HG03558 (cell line): Measurements from ENCODE around the gene ITGAE.
"Not testable (repeated sequence)": the region's sequence is repeated elsewhere in the genome, so short reads cannot be mapped to it uniquely, and the experiment has no call there.

Source experiments
- ATAC-seq: cut with Tn5 transposase; IDR thresholded peaks from one replicate; pipeline ENCODE4 v1.9.1; 2021; ENCODE audit warnings: moderate number of reproducible peaks; ENCODE audit not compliant: unreplicated experiment; ENCODE audit errors: extremely low read depth

ITGAE gene

GRCh38 chr17:3702041-3702539 lies 98.9 kb downstream of the ITGAE start:
- not testable (repeated sequence) for ATAC-seq

DNA sequence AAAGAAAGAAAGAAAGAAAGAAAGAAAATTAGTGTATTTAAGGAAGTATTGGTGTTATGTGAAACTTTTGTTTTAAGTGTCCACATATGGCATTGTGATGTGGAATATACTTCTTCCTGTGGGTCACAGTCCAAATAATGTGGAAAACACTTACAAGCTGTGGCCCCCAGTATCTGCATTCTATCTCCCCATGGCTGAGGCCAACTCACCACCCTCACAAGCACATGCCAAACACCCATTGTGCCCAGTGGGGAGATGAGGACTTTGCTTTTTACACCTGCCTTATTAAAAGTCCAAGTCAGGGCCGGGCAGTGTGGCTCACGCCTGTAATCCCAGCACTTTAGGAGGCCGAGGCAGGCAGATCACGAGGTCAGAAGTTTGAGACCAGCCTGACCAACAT lies 101.0 kb downstream of the ITGAE start:
- no peak for ATAC-seq

- ATAC-seq = no peak
These were observed 102.8 kb downstream of the ITGAE start for GRCh38 chr17:3698139-3698538.

DNA sequence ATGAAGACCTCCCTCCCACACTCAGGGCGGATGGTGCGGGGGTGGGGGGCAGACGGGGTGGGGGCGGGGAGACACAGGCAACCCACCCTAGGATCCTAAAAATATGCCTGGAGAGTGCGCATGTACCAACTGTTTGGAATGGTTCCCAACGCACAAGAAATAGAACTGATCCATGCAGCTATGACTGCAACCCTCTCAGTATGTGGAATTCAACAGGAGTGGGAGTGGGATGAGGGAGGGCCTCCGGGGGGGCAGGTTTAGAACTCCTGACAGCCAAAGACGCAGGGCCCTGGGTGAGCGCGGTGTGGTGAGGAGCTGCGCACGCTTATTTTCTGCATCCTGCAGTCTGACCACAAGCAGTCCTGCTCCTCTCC lies 103.9 kb downstream of the ITGAE start:
- no peak for ATAC-seq

- no peak for ATAC-seq
These were observed 105.1 kb downstream of the ITGAE start, which contains the start of gene P2RX5 for GRCh38 chr17:3695723-3696411. TSS of gene P2RX5 (minus strand) at chr17:3696155. CDS start at chr17:3696005, 150 bp downstream.

DNA sequence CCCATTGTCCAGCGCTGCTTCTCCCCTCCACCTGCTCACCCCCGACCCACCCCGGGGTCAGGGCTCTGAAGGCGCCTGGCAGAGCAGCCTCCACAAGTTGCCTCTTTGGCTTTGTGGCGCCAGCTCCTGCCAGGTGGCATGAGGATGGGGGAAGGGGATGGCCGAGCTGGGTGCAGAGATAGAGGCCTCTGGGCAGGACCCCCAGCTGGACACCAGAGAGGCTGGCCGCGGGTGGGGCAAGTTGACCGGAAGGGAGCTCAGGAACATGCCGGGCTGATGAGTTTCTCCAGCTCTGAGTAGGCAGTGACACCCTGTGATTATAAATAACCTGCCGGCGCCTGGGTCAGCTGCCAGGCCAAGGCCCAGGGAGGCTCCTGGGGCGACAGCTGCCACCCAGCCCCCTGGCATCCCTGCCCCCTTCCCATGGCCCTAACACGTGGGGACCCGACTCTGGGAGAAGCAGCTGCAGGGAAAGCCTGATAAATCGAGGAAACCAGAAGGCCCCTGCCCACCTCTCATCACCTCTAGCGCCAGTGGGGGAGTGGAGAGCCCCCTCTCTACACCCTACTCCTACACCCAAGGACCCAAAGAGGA lies 105.8 kb downstream of the ITGAE start:
- ATAC-seq = no peak

- peak; percentile 37 for ATAC-seq
These were observed 107.2 kb downstream of the ITGAE start for GRCh38 chr17:3693829-3694231.

DNA sequence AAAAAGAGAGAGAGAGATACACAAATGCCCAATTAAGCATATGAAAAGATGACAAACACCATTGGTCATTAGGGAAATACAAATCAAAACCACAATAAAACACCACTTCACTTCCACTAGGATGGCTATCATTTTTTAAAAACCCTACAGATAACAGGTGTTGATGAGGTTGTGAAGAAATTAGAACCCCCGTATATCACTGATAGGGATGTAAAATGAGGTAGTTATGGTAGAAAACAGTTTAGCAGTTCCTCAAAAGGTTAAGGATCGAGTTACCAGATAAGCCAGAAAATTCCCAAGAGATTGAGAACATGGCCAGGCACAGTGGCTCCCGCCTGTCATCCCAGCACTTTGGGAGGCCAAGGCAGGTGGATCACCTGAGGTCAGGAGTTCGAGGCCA lies 107.8 kb downstream of the ITGAE start:
- no peak for ATAC-seq

- ATAC-seq = no peak
These were observed 108.6 kb downstream of the ITGAE start for GRCh38 chr17:3692346-3692745.

GRCh38 chr17:3691617-3692067 lies 109.3 kb downstream of the ITGAE start:
- no peak for ATAC-seq

DNA sequence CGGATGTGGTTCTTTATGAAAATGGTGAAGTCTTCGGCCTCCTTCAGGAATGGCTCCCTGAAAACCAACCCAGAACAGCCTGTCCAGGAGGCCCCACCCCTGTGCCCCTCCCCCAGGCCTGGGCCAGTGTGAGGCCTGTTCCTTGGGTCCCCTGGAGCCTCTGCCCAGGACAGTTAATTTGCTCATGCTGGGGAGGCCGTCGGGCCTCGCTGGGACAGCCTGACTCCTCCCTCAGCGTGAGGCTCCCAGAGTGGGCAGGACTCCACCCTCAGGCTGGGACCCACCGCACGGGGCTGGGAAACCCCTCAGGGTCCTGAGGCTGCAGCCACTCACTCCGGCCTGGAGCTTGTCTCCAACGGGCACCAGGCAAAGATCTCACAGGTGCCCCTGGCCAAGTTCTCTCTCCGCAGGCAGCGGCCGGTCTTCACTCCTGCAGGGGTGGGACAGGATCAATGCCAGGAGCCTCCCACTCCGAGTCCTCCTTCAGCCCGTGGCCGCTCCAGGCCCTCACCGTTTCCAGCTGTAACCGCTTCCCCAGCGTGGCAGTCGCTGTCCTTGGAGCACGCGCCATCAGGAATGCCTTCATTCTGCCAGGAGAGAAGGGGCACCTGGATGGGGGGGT lies 110.8 kb downstream of the ITGAE start:
- ATAC-seq = no peak

DNA sequence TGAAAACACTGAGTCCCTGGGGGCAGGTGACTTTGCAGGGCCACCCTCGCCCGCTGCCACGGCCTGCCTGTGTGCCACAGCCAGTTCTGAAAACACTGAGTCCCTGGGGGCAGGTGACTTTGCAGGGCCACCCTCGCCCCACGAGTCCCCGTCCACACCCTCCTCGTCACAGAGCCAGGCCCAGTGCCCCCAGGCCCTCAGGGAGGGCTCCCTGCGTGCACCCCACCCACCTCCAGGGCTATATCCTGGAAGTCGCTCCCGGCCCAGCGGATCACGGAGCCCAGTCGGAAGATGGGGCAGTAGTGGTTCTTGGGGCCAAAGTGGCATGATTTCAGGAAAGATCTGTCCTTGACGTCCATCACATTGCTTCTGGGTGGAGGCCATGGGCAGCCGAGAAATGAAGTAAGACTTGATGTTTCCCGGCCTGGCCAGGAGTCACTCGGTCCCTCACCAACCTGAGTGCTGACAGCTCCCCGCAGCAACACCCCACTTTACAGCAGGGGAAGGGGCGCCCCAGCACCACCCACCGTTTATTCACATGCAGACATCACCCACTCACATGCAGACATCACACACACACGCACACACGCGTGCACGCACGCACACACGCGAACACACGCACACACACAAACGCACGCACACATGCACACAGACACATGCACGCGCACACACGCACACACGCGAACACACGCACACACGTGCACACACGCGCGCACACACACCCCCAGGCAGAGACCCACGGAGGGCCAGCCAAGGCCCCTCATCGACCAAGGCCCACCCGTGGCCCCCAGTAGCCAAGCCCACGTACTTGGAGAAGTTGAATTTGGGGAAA lies 111.5 kb downstream of the ITGAE start:
- no peak for ATAC-seq

GRCh38 chr17:3688852-3689261 lies 112.1 kb downstream of the ITGAE start:
- no peak for ATAC-seq

GRCh38 chr17:3688027-3688553 lies 112.9 kb downstream of the ITGAE start:
- no peak for ATAC-seq

DNA sequence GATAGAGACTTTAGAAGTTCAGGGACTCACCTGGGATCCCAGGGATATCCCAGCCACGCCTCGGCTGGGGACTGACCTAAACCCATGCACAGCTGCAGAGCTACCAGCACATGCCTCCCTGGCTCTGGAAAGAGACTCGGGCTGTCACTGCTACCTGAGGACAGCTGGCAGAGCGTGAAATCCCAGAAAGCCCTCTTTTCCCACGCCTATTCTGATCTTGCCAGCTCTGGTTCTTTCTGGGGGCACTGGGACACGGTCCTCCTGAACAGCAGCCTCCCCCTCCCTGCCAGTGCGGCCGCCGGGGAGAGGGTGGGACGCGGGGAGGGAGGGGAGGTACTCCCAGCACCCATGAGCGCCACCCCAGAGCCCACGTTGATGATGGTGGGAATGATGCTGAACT lies 115.8 kb downstream of the ITGAE start:
- no peak for ATAC-seq

- no peak for ATAC-seq
These were observed 117.9 kb downstream of the ITGAE start for GRCh38 chr17:3683054-3683511.

GRCh38 chr17:3682033-3682432 lies 119.0 kb downstream of the ITGAE start:
- no peak for ATAC-seq

- no peak for ATAC-seq
These were observed 119.4 kb downstream of the ITGAE start for GRCh38 chr17:3681565-3681964.

DNA sequence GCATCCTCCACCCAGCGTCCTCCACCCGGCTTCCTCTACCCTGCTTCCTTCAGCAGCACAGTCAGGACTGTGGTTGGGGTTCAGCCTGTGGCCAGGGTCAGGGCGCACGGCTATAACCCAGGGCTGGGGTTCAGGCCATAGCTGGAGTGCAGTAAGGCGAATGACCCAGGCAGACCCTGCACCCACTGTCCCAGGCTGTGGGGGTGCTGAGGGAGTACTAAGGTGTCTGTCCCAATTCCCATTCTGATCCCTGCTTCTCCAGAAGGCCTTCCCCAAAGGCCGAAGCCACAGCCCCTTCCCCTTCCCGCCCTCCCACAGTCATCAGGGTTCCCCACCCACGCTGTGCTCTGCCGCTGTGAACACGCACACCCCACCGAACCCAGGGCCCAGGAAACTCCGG lies 119.9 kb downstream of the ITGAE start:
- ATAC-seq = no peak

- ATAC-seq = no peak
These were observed 121.4 kb downstream of the ITGAE start for GRCh38 chr17:3679531-3680126.
